Stimulated activated CD4-positive, alpha-beta T cell treated with anti-CD3 and anti-CD28 coated beads, TNF-alpha, amount 100 ng/mL, for 1 hour (primary cell): Measurements from ENCODE around the gene ZNG1F.
"Not testable (repeated sequence)": the region's sequence is repeated elsewhere in the genome, so short reads cannot be mapped to it uniquely, and the experiment has no call there.

Experiments used
- DNase-seq, 3 donors: peaks; one replicate each; pipeline ENCODE4 v3.0.0-alpha.2; 2020; ENCODE audit warnings: low read depth in 3 of 3, low spot score in 1 of 3

The ZNG1F gene

DNA sequence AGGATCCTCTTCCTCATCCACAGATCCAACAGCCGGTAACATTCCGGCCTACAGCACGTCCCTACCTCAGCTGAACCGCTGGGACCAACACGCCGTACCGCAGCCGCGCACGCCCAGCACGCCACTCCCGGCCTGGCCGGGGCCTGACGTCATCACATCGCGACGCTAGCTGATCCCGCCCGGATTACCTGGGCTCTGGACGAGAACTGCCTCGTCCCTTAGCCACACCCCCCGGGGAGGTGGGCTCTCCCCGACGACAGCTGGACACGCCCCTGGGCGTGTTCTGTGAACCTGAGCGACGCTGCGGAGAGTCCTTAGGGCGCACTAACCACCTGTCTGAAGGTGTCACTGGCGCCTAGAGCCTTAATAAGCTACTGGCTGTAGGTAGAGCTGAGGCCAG is at the start of gene ZNG1F:
TSS of gene ZNG1F (minus strand) at position 101 of the 400 bp plus-strand sequence. CDS start at position 42, 59 bp downstream.
- DNase-seq, result not testable (repeated sequence)

DNA sequence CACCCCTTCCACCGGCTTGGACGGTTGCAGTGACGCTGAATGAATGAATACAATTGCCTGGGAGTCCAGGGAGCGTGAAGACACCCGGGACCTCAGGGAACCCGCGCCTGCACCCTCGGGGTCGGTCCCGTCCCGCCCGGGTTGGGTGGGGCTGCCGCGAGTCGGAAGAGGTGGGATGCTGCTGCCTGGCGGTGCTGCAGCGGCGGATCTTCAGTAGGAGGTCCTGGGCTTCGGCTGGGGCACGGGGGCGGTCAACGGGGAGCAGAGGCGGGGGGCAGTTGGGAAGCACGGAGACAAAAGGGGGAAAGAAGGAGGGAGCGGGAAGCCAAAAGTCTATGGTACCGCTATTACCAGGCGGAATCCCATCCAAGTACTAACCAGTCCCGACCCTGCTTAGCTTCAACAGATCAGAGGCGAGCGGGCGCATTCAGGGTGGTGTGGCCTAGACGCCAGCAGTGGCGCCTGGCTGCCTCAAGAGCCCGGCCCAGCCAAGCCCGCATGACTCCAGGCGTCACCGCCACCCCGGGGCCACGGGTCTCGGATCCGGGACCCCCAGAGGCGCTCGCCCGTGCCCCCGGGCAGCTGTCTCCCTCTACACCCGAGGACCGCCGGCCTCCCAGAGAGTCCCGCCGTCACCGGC is 48.1 kb upstream of the ZNG1F start:
- not testable (repeated sequence) for DNase-seq

DNA sequence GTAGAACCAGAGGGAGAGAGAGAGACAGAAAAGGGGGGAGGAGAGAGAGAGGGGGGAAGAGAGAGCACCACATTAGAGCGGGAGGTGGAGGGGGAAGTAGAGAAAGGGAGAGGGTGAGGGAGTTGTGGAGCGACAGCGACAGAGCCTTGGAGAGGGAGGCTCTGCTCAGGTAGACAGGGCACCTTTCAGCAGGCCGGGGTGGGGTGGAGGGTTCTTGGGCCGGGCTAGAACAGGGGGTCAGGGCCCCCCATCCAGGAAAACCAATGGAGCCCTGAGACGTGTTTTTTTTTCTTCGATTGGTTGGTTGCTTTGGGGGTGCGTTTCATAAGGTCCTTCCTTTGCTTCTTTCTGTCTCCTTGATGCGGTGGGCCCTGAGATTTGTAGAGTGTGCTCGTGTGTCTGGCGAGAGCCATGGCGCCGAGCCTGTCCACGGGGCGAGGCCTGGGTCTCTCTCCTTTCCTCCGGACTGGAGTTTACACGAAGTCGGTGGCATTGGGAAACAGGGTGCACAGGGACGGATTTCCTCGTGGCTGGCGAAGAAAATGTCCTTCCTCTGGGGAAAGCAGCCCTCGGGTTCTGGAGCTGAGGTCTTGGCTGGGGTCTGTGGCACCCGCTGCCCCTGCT is 47.5 kb upstream of the ZNG1F start:
- DNase-seq, result not testable (repeated sequence)

DNA sequence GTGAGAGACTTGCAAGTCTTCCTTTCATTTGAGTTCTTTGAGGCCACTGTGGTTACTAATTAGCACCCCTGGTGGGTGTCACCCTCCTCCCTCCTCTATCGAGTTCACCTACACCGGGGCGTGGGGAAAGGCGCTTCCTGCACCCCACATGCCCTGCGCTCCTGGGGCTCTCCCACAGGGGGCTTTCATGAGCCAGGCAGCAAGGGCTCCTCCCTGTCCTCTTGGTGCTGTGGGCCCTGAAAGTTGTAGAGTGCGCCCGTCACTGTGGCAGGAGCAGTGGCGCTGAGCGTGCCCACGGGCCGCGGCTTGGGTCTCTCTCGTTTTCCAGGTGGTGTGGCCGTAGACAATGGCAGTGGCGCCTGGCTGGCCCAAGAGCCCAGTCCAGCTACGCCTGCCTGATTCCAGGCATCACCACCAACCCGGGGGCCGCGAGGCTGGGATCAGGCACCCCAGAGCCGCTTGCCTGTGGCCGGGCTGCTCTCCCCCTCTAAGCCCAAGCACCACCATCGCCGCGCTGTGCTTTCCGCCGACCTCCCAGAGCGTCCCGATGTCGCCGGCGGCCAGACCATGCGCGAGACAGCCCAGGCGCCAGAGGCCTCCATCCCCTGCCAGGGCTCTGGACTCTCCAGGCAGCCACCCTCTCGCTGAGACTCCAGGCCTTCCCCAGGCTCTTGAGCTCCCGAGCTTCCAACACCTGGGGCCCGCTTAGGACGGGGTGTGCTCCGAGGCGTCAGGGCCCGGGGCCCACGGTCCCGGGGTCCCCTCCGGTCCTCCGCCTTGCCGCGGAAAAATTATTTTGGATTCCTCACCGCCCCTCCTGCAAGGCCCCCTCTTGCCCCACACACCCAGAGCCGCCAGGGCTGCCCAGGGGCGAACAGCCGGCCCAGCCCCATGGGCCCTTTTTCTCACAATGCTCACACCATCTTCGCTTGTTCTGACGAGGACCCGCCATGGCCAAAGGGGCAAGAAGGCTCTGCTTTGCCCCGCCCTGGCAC is 46.0 kb upstream of the ZNG1F start:
- DNase-seq, result not testable (repeated sequence)

DNA sequence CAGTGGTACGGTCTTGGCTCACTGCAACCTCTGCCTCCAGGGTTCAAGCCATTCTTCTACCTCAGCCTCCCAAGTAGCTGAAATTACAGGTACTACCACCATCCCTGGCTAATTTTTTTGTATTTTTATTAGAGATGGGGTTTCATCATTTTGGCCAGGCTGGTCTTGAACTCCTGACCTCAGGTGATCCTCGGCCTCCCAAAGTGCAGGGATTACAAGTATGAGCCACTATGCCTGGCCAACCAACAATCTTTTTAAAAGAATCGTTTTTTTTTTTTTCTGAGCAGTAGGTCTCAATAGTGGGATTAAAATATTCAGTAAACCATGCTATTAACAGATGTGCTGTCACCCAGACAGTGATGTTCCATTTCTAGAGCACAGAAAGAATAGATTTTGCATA is 45.1 kb upstream of the ZNG1F start:
- DNase-seq, result not testable (repeated sequence)

DNA sequence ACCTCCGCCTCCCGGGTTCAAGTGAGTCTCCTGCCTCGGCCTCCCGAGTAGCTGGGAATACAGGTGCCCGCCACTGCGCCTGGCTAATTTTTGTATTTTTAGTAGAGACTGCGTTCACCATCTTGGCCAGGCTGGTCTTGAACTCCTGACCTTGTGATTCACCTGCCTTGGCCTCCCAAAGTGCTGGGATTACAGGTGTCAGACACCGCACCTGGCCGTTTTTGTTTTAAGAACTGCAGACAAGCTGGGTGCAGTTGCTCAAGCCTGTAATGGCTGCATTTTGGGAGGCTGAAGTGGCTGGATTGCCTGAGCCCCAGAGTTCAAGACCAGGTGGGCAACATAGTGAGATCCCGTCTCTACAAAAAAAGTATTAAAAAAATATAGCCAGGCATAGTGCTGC is 43.2 kb upstream of the ZNG1F start:
- not testable (repeated sequence) for DNase-seq

DNA sequence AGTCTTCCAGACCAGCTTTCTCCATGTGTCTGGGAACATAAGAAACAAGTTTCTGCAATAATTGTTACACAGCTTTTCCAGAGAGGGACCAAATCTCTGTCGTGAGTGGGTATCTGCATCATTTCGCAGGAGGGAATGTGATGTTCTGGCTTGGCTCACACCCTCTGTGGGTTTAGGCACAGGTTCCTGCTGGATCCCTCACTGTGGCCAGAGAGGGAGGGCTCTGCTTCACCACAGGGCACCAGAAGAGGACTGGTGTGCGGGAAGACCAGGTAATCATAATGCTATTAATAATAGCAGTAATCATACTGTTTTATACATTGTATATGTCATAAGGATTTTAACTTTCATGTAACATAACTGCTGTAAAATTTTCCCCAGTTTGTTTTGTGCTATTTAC is 41.3 kb upstream of the ZNG1F start:
- DNase-seq, result not testable (repeated sequence)

DNA sequence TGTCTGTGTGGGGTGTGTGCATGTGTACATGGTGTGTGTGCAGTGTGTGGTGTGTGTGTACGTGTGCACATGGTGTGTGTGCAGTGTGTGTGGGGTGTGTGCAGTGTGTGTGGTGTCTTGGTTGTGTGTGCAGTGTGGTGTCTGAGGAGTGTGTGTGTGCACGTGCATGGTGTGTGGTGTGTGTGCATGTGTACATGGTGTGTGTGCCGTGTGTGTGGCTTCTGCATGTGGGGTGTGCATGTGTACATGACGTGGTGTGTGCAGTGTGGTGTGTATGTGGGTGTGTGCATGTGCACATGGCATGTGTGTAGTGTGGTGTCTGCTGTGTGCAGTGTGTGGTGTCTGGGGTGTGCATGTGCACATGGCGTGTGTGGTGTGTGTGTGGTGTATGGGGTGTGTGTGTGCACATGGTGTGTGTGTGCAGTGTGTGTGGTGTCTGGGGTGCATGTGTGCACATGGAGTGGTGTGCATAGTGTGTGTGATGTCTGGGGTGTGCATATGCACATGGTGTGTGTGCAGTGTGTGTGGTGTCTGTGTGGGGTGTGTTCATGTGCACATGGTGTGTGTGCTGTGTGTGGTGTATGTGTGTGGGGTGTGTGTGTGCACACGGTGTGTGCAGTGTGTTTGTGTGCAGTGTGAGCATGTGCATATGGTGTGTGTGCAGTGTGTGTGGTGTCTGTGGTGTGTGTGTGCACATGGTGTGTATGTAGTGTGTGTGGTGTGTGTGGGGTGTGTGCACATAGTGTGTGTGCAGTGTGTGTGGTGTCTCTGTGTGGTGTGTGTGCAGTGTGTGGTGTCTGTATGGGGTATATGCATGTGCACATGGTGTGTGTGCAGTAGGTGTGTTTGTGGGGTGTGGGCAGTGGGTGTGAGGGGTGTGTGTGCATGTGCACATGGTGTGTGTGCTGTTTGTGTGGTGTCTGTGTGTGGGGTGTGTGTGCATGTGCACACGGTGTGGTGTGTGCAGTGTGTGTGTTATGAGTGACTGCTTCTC is 40.6 kb upstream of the ZNG1F start:
- no peak for DNase-seq

DNA sequence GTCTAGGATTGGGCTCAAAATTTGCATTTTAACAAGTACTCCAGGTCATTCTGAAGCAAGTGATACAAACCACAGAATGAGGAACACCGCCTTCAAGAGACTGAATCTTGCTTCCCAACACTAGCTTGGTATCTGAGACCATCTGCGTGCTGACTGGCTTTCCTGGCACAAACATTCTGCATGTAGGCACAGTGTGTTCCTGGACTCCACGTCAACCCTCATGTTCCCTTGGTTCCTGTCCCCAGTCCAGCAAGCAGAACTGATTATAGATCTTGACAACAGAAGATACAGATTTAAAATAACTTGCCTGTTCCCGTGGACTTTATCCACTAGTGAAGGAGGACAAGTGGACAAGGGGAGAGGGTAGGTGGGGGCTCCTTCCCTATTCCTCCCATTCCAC is 30.7 kb upstream of the ZNG1F start:
- DNase-seq, result not testable (repeated sequence)

DNA sequence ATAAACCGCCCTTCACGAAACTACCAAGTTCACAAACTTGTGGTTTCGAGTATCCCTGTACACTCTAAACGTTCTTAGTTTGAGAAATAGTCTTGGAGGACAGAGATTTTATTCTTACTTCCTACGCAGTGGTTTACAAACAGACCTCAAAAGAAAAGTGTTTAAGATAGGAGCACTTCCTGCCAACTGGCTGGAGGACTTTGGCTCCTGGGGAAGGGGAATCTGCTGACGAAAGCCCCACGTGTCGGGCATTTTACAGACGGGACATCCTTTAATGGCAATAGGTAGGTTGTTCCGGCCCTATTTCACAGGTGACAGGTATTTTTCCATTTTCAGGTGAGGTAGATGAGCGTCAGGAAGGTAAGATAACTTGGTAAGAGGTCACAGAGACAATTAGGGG is 678 bp downstream of the ZNG1F start:
- not testable (repeated sequence) for DNase-seq

DNA sequence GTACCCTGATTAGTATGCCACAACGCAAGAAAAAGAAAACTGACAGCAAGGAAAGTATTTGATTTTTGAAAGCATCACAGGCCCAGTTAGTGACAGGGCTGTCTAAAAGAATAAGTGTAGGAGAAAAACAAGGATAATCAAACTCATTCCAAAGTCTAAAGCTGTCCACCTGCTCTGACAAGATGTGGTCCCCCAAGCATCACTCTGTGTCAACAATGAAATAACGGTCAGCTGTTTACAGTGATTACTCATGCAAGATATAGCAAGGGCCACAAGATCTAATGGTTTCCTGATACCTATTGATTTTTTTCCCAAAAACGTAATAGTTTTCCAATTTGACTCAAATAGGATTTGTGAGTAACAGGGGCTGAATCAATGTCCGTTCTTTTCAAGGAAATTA is 14.1 kb downstream of the ZNG1F start:
- not testable (repeated sequence) for DNase-seq

DNA sequence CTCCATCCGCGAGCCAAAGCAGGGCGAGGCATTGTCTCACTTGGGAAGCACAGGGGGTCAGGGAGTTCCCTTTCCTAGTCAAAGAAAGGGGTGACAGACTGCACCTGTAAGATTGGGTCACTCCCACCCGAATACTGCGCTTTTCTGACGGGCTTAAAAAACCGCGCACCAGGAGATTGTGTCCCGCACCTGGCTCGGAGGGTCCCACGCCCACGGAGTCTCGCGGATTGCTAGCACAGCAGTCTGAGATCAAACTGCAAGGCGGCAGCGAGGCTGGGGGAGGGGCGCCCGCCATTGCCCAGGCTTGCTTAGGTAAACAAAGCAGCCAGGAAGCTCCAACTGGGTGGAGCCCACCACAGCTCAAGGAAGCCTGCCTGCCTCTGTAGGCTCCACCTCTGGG is 39.0 kb downstream of the ZNG1F start:
- not testable (repeated sequence) for DNase-seq

DNA sequence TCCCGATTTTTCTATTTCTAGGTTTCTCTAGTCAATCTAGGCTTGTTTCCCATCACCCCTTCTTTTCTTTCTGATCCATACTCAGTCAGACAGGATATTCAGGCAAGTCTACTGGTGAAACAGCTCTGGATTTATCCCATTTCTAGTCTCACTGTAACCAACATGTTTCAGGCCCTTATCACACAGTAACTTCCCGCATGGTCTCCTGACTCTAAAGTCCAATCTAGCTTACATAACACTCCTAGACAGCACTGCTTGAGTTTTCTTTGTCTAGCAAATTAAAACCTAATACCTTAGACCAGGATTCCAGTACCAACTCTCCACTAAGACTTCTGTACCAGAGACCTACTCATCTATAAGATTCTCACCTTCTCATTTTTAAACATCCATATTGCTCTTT is 47.2 kb downstream of the ZNG1F start:
- not testable (repeated sequence) for DNase-seq

DNA sequence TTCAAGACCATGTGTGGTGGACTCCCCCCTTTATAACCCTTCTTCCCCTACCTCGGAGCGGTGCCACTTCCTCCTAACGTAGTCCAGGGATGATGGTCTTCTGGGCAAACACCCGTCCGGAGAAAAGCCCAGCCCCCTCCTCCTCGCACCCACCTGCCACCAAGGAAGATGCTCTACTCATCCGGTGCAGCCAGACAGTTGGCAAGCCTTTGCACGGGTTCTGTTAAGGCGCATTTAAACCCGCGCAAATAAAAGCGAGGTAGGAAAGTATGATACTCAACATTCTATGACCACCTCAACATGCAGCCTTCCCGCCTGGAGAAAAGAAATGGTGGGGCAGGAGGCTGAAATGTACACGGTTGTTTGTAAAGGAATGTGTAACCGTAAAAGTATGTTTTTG is 60.5 kb downstream of the ZNG1F start, which contains the start of gene FOXD4L6:
TSS of gene FOXD4L6 (minus strand) at position 101 of the 400 bp plus-strand sequence. CDS start 298 bp downstream, outside the sequence.
- DNase-seq, result not testable (repeated sequence)

DNA sequence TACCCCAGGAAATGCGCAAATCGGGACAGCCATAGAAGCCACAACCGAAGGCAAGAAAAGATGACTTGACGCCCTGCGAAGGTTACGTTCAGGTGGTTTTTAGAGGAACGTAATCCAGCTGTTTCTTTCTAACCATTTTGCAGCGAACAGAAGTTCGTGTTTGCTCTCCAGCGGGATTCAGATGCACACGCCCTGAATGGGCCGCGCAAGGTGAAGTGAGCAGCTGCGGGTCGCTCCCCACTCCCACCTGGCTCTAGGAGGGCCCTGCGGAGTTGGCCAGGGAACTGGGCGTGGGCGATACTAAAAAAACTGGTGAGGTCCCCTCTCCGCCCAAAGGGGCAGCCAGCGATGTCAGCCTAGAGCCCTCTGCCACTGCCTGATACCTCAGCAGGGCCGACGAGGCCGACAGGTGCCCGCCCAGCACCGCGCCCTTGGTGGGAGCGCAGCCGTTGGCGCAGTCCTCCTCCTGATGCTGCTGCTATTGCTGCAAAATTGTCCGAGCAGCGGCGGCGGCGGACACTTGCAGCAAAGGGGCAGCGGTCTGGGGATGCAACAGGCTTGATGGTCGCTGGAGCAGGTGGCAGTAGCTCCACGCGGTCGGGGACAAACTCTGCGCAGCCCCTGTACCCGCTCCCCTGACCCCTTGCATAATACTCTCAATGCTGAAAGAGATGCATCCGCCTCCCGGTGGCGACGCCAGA is 62.2 kb downstream of the ZNG1F start:
- not testable (repeated sequence) for DNase-seq

DNA sequence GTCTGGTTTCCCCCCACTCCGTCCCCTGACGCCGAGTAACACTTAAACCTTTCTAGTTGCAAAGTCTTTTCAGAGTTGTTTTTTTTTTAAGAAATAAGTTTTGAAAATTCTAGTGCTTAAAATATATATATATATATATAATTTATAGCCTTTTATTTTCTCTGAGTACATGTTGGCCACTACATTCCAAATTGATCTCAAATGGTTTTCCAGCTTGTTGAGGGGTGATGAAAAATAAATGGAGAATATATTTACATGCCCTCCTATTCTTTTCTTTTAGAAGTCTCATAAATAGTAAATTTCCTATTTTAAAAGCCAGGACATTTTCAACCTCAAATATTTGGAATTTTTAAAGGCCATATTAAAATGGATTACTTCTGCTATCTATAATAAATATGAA is 63.2 kb downstream of the ZNG1F start:
- DNase-seq, result not testable (repeated sequence)

DNA sequence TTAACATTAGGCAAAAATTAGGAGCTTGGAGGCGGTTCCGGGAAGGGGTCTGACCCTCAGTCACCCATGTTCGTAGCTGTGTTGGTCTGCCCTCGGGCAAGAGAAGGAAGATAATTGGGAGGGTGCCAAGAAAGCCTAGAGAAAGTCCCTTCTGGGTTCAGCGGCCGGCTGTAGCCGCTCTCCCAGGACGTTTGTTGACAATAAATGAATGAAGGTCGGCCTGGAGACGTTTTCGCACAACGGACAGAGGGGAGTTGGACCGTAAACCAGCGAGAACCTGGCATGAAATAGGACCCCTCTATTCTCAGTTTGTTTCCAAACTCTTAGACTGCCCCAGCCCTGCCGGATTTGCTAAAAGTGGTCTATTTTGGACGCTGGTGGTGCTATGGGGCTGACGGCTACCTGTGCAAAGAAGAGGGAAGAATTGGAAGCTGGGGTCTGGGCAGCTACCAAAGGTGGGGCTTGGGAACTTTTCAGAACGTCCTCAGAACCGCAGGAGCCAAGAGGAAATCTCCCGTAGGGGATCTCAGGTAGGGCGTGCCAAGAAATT is 63.9 kb downstream of the ZNG1F start:
- not testable (repeated sequence) for DNase-seq

DNA sequence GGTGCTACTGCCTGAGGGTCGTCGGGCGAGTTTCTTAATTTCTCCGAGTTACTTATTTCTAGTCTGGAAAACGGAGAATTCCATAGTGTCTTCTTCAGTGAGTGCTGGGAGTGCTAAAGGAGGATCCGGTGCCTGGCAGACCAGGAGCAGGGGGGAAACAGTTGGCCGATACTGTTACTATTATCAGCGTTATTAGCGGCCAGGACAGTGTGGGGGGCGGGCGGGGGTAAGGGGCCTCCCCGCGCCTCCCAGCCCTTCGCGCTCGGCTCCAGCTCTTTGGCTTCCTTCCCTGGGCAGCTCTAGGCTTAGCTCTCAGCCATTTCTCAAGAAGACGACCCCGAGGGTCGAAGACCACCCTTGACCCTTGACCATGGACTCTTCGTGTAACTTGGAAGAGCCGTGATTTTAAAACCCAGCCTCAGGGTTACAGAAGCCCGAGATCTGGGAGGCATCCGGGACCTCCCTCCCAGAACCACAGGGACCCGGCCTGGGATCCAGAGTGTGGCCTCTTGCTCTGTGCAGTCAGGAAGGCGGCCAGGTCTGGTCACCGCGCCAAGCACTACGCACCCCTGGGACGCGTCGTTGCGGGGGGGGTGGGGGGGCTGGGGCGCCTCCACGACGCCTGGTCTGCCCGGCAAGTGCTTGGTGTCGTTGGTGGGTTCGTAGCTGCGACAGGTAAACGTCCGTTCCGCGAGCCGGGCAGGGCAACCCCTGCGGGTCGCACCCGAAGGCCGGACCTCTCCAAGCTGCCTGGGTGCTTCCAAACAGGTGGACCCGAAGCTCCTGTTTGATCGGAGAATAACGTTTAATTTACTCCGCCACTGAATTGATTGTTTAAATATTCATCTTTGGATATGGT is 64.6 kb downstream of the ZNG1F start:
- DNase-seq, result not testable (repeated sequence)
